ENCODE data around the gene DNM3.

DNM3 gene

DNA sequence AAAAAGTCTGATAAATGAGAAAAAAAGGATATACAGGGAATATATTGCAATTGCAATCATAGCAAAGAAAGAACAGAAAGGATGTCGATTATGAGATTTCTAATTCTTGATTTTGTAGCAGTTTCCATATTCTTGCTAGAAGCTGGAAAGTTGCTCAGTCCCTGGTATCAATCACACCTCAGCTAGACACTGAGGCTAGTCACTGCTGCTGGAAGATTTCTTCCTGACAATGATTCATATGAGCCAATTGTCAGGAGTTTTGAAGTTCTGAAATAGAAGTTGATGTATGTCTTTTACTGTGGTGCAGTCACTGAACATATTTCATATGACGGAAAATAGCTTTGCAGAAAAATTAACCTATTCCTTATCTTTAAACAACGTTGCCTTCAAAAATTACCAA, 370.8 kb downstream of the DNM3 start:
- H3K27me3 ChIP-seq (replicated peaks in 2 of 5; ENCODE audit: control insufficient read depth in 4 of 5, insufficient read depth in 5 of 5, low read length in 4 of 5): no peaks in the 10 kb centered on the region
- H3K36me3 ChIP-seq (ENCODE audit: control insufficient read depth in 4 of 4, insufficient read depth in 4 of 4, low read length in 3 of 4): no peaks in the 10 kb centered on the region
- no peak overlapping the region for H3K4me3 ChIP-seq (ENCODE audit: control insufficient read depth in 1 of 7, extremely low read depth in 1 of 7, insufficient read depth in 4 of 7, low read depth in 2 of 7, low read length in 6 of 7)
- ChIA-PET CTCF (interaction anchor here (1.4 kb wide), 1 partner anchor 210 kb away, joined by 3 read pairs; no protein-coding TSS in a partner anchor), POLR2A (no interaction called here)
- WGBS (ENCODE audit: insufficient coverage): 75% methylated on average over 2 of the region's 3 CpGs
- H3K27ac ChIP-seq (ENCODE audit: insufficient read depth in 1 of 2, low read depth in 1 of 2, low read length in 2 of 2, poor library complexity in 1 of 2, severe bottlenecking in 2 of 2): no peak overlapping the region
- H3K4me1 ChIP-seq (ENCODE audit: control extremely low read depth in 1 of 4, control insufficient read depth in 4 of 4, insufficient read depth in 4 of 4, low read length in 3 of 4): no peaks in the 10 kb centered on the region
- peaks cover 0 to 10% (median 0%) of the 10 kb centered on the region in 5 experiments for H3K9me3 ChIP-seq (ENCODE audit: control extremely low read depth in 1 of 5, control insufficient read depth in 4 of 5, insufficient read depth in 2 of 5, low read depth in 1 of 5, low read length in 4 of 5)
- DNase-seq: no peak

DNA sequence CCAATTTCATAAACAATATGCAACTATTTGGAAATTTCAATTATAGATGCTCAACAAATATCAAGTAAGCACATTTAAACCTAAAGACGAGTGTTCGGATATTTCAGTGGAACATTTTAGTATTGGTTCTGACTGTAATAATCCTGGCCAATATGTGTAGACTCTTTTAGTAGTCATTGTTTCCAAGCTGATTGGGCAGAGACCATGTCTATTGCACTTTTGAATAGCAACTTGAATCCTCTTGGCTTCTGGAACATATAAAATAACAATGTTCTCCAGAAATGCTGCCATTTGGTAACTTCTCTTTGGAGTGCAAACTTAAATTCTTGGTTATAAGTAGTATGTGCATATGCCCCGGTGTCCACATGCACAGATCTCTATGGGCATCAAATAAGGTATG, 373.7 kb downstream of the DNM3 start:
- ChIA-PET POLR2A (no interaction called here), CTCF (interaction anchor here (0.8 kb wide), 1 partner anchor 24 kb away, joined by 3 read pairs; no protein-coding TSS in a partner anchor)
- Histone ChIP-seq H3K27ac (ENCODE audit: insufficient read depth in 1 of 2, low read depth in 1 of 2, low read length in 2 of 2, poor library complexity in 1 of 2, severe bottlenecking in 2 of 2) (no peak overlapping the region), H3K4me1 (ENCODE audit: control extremely low read depth in 1 of 4, control insufficient read depth in 4 of 4, insufficient read depth in 4 of 4, low read length in 3 of 4) (peaks cover 0 to 13% (median 4%) of the 10 kb centered on the region in 4 experiments), H3K4me3 (ENCODE audit: control insufficient read depth in 1 of 7, extremely low read depth in 1 of 7, insufficient read depth in 4 of 7, low read depth in 2 of 7, low read length in 6 of 7) (no peak overlapping the region), H3K36me3 (ENCODE audit: control insufficient read depth in 4 of 4, insufficient read depth in 4 of 4, low read length in 3 of 4) (no peaks in the 10 kb centered on the region), H3K9me3 (ENCODE audit: control extremely low read depth in 1 of 5, control insufficient read depth in 4 of 5, insufficient read depth in 2 of 5, low read depth in 1 of 5, low read length in 4 of 5) (no peaks in the 10 kb centered on the region), H3K27me3 (replicated peaks in 2 of 5; ENCODE audit: control insufficient read depth in 4 of 5, insufficient read depth in 5 of 5, low read length in 4 of 5) (no peaks in the 10 kb centered on the region)
- 100% methylated on average over 2 of the region's 3 CpGs for WGBS (ENCODE audit: insufficient coverage)
- DNase-seq: no peak

DNA sequence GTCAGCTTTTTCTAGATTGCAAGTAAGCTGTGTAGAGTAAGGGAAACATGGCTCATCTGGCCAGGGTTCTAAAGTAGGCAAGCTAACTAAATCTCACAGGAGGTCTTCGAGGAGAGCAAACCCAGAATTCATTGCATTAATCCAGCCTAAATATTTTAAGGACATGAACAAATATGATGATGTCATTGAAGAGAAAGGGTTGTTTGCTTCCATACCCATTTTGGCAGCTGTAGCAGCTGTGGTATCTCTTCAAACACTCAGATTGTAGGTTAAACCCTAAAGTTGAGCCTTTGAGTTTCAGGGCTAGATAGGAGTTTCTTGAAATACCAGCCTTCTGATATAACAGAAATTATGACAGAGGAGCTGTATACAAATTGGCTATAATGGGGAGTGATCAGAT, 378.7 kb downstream of the DNM3 start:
- DNase-seq: no peak
- ChIA-PET POLR2A (no interaction called here), CTCF (interaction anchor here (0.7 to 1.5 kb wide), 5 partner anchors 11 to 96 kb away, joined by 3 to 5 read pairs (median 3); no protein-coding TSS in a partner anchor)
- H3K27me3 ChIP-seq (replicated peaks in 2 of 5; ENCODE audit: control insufficient read depth in 4 of 5, insufficient read depth in 5 of 5, low read length in 4 of 5): no peaks in the 10 kb centered on the region
- no CpG with 5 or more reads among the region's 1 CpG for WGBS (ENCODE audit: insufficient coverage)
- H3K9me3 ChIP-seq (ENCODE audit: control extremely low read depth in 1 of 5, control insufficient read depth in 4 of 5, insufficient read depth in 2 of 5, low read depth in 1 of 5, low read length in 4 of 5): no peaks in the 10 kb centered on the region
- no peaks in the 10 kb centered on the region for H3K36me3 ChIP-seq (ENCODE audit: control insufficient read depth in 4 of 4, insufficient read depth in 4 of 4, low read length in 3 of 4)
- no peak overlapping the region for H3K4me3 ChIP-seq (ENCODE audit: control insufficient read depth in 1 of 7, extremely low read depth in 1 of 7, insufficient read depth in 4 of 7, low read depth in 2 of 7, low read length in 6 of 7)
- H3K4me1 ChIP-seq (ENCODE audit: control extremely low read depth in 1 of 4, control insufficient read depth in 4 of 4, insufficient read depth in 4 of 4, low read length in 3 of 4): peaks cover 6 to 25% (median 13%) of the 10 kb centered on the region in 4 experiments
- H3K27ac ChIP-seq (ENCODE audit: insufficient read depth in 1 of 2, low read depth in 1 of 2, low read length in 2 of 2, poor library complexity in 1 of 2, severe bottlenecking in 2 of 2): no peak overlapping the region

DNA sequence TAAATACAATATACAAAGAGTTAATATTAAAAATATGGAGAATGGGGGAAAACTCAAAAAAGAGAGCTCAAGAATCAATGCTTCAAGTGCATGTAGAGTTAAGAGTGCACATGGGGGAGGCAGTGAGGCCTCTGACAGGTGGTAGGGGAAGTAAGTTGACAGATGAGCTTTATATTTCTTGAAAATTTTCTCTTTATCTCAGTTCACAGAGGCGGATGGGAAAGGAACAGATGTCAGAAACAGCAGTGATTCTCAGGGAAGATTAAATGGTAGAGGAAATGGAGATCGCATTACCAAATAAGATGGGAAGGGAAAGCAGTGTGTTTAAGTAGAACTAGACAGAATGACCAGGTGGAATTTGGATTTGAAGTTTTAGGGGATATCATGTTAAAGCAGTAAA, 379.1 kb downstream of the DNM3 start:
- Histone ChIP-seq H3K27me3 (replicated peaks in 2 of 5; ENCODE audit: control insufficient read depth in 4 of 5, insufficient read depth in 5 of 5, low read length in 4 of 5) (no peaks in the 10 kb centered on the region), H3K4me3 (ENCODE audit: control insufficient read depth in 1 of 7, extremely low read depth in 1 of 7, insufficient read depth in 4 of 7, low read depth in 2 of 7, low read length in 6 of 7) (no peak overlapping the region), H3K9me3 (ENCODE audit: control extremely low read depth in 1 of 5, control insufficient read depth in 4 of 5, insufficient read depth in 2 of 5, low read depth in 1 of 5, low read length in 4 of 5) (no peaks in the 10 kb centered on the region), H3K36me3 (ENCODE audit: control insufficient read depth in 4 of 4, insufficient read depth in 4 of 4, low read length in 3 of 4) (no peaks in the 10 kb centered on the region), H3K27ac (ENCODE audit: insufficient read depth in 1 of 2, low read depth in 1 of 2, low read length in 2 of 2, poor library complexity in 1 of 2, severe bottlenecking in 2 of 2) (no peak overlapping the region), H3K4me1 (ENCODE audit: control extremely low read depth in 1 of 4, control insufficient read depth in 4 of 4, insufficient read depth in 4 of 4, low read length in 3 of 4) (peaks cover 6 to 25% (median 13%) of the 10 kb centered on the region in 4 experiments)
- ChIA-PET CTCF (interaction anchor here (1.2 to 1.4 kb wide), 2 partner anchors 10 to 11 kb away, joined by 3 to 5 read pairs; no protein-coding TSS in a partner anchor), POLR2A (no interaction called here)
- peak; percentile 55 to 94 (median 89) for DNase-seq
- WGBS (ENCODE audit: insufficient coverage): 0% methylated on average over 1 of the region's 2 CpGs

DNA sequence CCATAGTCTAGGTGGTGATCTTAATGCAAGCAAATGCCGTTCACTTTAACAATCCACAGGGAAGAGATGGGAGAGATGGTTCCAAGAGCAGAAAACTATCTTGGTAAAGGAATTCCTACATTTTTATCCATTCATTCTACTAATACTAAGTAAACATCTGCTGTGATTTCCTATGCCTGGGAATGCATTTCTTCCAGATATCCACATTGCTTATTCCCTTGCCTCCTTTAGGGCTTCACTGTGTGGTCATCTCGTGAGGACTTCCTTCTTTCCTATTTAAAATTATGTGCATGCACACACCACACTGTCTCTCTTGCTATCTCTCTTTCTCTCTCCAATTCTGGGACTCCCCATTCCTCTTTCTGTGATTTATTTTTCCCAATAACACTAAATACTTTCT, 380.1 kb downstream of the DNM3 start:
- no peak overlapping the region for H3K27ac ChIP-seq (ENCODE audit: insufficient read depth in 1 of 2, low read depth in 1 of 2, low read length in 2 of 2, poor library complexity in 1 of 2, severe bottlenecking in 2 of 2)
- no peaks in the 10 kb centered on the region for H3K36me3 ChIP-seq (ENCODE audit: control insufficient read depth in 4 of 4, insufficient read depth in 4 of 4, low read length in 3 of 4)
- DNase-seq: no peak
- peaks cover 6 to 25% (median 13%) of the 10 kb centered on the region in 4 experiments for H3K4me1 ChIP-seq (ENCODE audit: control extremely low read depth in 1 of 4, control insufficient read depth in 4 of 4, insufficient read depth in 4 of 4, low read length in 3 of 4)
- no peaks in the 10 kb centered on the region for H3K27me3 ChIP-seq (replicated peaks in 2 of 5; ENCODE audit: control insufficient read depth in 4 of 5, insufficient read depth in 5 of 5, low read length in 4 of 5)
- 100% methylated on average over 1 of the region's 2 CpGs for WGBS (ENCODE audit: insufficient coverage)
- no peak overlapping the region for H3K4me3 ChIP-seq (ENCODE audit: control insufficient read depth in 1 of 7, extremely low read depth in 1 of 7, insufficient read depth in 4 of 7, low read depth in 2 of 7, low read length in 6 of 7)
- POLR2A ChIA-PET: interaction anchor here (0.7 kb wide), 1 partner anchor 48 kb away, joined by 3 read pairs; no protein-coding TSS in a partner anchor
- CTCF ChIA-PET: interaction anchor here (0.8 kb wide), 1 partner anchor 41 kb away, joined by 3 read pairs; no protein-coding TSS in a partner anchor
- no peaks in the 10 kb centered on the region for H3K9me3 ChIP-seq (ENCODE audit: control extremely low read depth in 1 of 5, control insufficient read depth in 4 of 5, insufficient read depth in 2 of 5, low read depth in 1 of 5, low read length in 4 of 5)

DNA sequence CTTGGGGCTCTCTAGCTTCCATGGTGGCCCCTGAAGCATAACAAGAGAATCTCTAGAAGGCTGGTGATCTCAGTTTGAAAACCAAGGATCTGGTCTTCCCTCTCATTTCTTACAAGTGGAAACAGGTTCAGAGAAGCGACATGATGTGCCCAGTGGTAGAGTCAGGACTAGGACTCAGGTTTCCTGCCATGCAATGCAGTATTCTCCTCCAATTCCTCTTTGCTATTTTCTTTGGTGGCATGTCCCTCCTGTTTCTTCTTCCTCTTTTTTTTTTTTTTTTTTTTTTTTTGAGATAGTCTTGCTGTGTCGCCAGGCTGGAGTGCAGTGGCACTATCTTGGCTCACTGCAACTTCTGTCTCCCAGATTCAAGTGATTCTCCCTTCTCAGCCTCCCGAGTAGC, 383.6 kb downstream of the DNM3 start:
- WGBS (ENCODE audit: insufficient coverage): 72% methylated on average over 3 of the region's 3 CpGs
- no peak overlapping the region for H3K27ac ChIP-seq (ENCODE audit: insufficient read depth in 1 of 2, low read depth in 1 of 2, low read length in 2 of 2, poor library complexity in 1 of 2, severe bottlenecking in 2 of 2)
- ChIA-PET POLR2A (no interaction called here), CTCF (interaction anchor here (1.6 kb wide), 1 partner anchor 29 kb away, joined by 3 read pairs; no protein-coding TSS in a partner anchor)
- H3K36me3 ChIP-seq (ENCODE audit: control insufficient read depth in 4 of 4, insufficient read depth in 4 of 4, low read length in 3 of 4): no peaks in the 10 kb centered on the region
- H3K4me3 ChIP-seq (ENCODE audit: control insufficient read depth in 1 of 7, extremely low read depth in 1 of 7, insufficient read depth in 4 of 7, low read depth in 2 of 7, low read length in 6 of 7): no peak overlapping the region
- peaks cover 6 to 13% (median 10%) of the 10 kb centered on the region in 4 experiments for H3K4me1 ChIP-seq (ENCODE audit: control extremely low read depth in 1 of 4, control insufficient read depth in 4 of 4, insufficient read depth in 4 of 4, low read length in 3 of 4)
- H3K27me3 ChIP-seq (replicated peaks in 2 of 5; ENCODE audit: control insufficient read depth in 4 of 5, insufficient read depth in 5 of 5, low read length in 4 of 5): no peaks in the 10 kb centered on the region
- peak in 2 of 3 donors; percentile 42 to 59 for DNase-seq
- H3K9me3 ChIP-seq (ENCODE audit: control extremely low read depth in 1 of 5, control insufficient read depth in 4 of 5, insufficient read depth in 2 of 5, low read depth in 1 of 5, low read length in 4 of 5): no peaks in the 10 kb centered on the region

DNA sequence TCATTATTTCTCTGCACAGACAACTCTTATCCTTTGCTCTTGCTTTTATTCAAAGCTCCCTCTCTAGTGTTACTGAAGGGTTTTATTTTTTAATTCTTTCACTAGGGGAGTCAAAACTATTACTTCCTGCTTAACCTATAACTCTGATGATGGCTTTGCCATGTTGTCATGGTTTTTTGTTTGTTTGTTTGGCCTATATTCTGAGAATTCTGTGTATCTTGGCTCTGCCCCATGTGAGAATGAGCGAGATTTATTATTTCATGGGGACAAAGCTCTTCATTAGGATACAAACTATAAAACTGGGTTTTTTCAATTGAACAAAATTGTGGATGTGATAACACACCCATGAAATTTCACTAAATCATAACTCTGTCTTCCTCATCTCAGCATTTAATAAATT, 388.6 kb downstream of the DNM3 start:
- Histone ChIP-seq H3K4me3 (ENCODE audit: control insufficient read depth in 1 of 7, extremely low read depth in 1 of 7, insufficient read depth in 4 of 7, low read depth in 2 of 7, low read length in 6 of 7) (no peak overlapping the region), H3K36me3 (ENCODE audit: control insufficient read depth in 4 of 4, insufficient read depth in 4 of 4, low read length in 3 of 4) (no peaks in the 10 kb centered on the region), H3K27ac (ENCODE audit: insufficient read depth in 1 of 2, low read depth in 1 of 2, low read length in 2 of 2, poor library complexity in 1 of 2, severe bottlenecking in 2 of 2) (no peak overlapping the region), H3K9me3 (ENCODE audit: control extremely low read depth in 1 of 5, control insufficient read depth in 4 of 5, insufficient read depth in 2 of 5, low read depth in 1 of 5, low read length in 4 of 5) (peaks cover 0 to 4% (median 0%) of the 10 kb centered on the region in 5 experiments), H3K4me1 (ENCODE audit: control extremely low read depth in 1 of 4, control insufficient read depth in 4 of 4, insufficient read depth in 4 of 4, low read length in 3 of 4) (peaks cover 0 to under 1% (median under 1%) of the 10 kb centered on the region in 4 experiments), H3K27me3 (replicated peaks in 2 of 5; ENCODE audit: control insufficient read depth in 4 of 5, insufficient read depth in 5 of 5, low read length in 4 of 5) (no peaks in the 10 kb centered on the region)
- ChIA-PET POLR2A (no interaction called here), CTCF (interaction anchor here (0.8 kb wide), 1 partner anchor 9 kb away, joined by 3 read pairs; no protein-coding TSS in a partner anchor)
- DNase-seq: no peak
- WGBS (ENCODE audit: insufficient coverage): no CpG with 5 or more reads among the region's 1 CpG

All from common myeloid progenitor, CD34-positive (primary cell).